Measurements from ENCODE around the gene TSPAN14. TPM values are rescaled to one million over a fixed set of nuclear protein-coding genes. Genes with fewer than 3 reads are reported as not detected.
A peak's percentile ranks its signal among the peaks of the same experiment; 100 is the strongest.
"Not testable (repeated sequence)": the region's sequence is repeated elsewhere in the genome, so short reads cannot be mapped to it uniquely, and the experiment has no call there.

The TSPAN14 gene
- total RNA-seq, 1 donor from 2014 or later: 38.7 TPM

GRCh38 chr10:80417256-80417655, 36.9 kb upstream of the TSPAN14 start:
- intact Hi-C loops (cut with DNase I); ATAC-seq; DNase-seq (ENCODE audit: missing footprints): not testable (repeated sequence)

GRCh38 chr10:80421050-80421706, 32.9 kb upstream of the TSPAN14 start:
- ATAC-seq (no peak), DNase-seq (ENCODE audit: missing footprints) (no peak)
- intact Hi-C loops (cut with DNase I): no loop called here

GRCh38 chr10:80421707-80422536, 32.2 kb upstream of the TSPAN14 start:
- intact Hi-C loops (cut with DNase I): no loop called here
- ATAC-seq: no peak
- DNase-seq (ENCODE audit: missing footprints): no peak

GRCh38 chr10:80425901-80426300, 28.2 kb upstream of the TSPAN14 start:
- no peak for ATAC-seq
- intact Hi-C loops (cut with DNase I): no loop called here
- DNase-seq (ENCODE audit: missing footprints): no peak

- DNase-seq (ENCODE audit: missing footprints) (no peak), ATAC-seq (no peak)
- intact Hi-C loops (cut with DNase I): no loop called here
These were observed 26.6 kb upstream of the TSPAN14 start for GRCh38 chr10:80427541-80427940.

- intact Hi-C loops (cut with DNase I): no loop called here
- ATAC-seq (no peak), DNase-seq (ENCODE audit: missing footprints) (no peak)
These were observed 24.6 kb upstream of the TSPAN14 start for GRCh38 chr10:80429521-80429973.

- intact Hi-C loops (cut with DNase I): no loop called here
- no peak for ATAC-seq
- DNase-seq (ENCODE audit: missing footprints): no peak
These were observed 21.0 kb upstream of the TSPAN14 start for GRCh38 chr10:80433134-80433533.

GRCh38 chr10:80436446-80437098, 17.5 kb upstream of the TSPAN14 start:
- no peak for DNase-seq (ENCODE audit: missing footprints)
- intact Hi-C loops (cut with DNase I): no loop called here
- no peak for ATAC-seq

GRCh38 chr10:80437227-80437626, 16.9 kb upstream of the TSPAN14 start:
- no peak for DNase-seq (ENCODE audit: missing footprints)
- intact Hi-C loops (cut with DNase I): no loop called here
- ATAC-seq: no peak

- ATAC-seq (no peak), DNase-seq (ENCODE audit: missing footprints) (no peak)
- intact Hi-C loops (cut with DNase I): loop anchor here (10.0 kb wide), 1 partner anchor 223 kb away; no protein-coding TSS in a partner anchor
These were observed 12.3 kb upstream of the TSPAN14 start for GRCh38 chr10:80441831-80442230.

GRCh38 chr10:80442879-80443278, 11.2 kb upstream of the TSPAN14 start:
- no peak for ATAC-seq
- intact Hi-C loops (cut with DNase I): loop anchor here (10.0 kb wide), 1 partner anchor 222 kb away; no protein-coding TSS in a partner anchor
- no peak for DNase-seq (ENCODE audit: missing footprints)

- intact Hi-C loops (cut with DNase I): loop anchor here (10.0 kb wide), 1 partner anchor 221 kb away; no protein-coding TSS in a partner anchor
- peak; percentile 60 for ATAC-seq
These were observed 10.6 kb upstream of the TSPAN14 start for GRCh38 chr10:80443531-80443974.

GRCh38 chr10:80444124-80444523, 10.0 kb upstream of the TSPAN14 start:
- ATAC-seq: no peak
- intact Hi-C loops (cut with DNase I): loop anchor here (1.0 to 10.0 kb wide), 3 partner anchors 61 to 221 kb away; no protein-coding TSS in a partner anchor

More at GRCh38 chr10:80443531-80443974, 10.6 kb upstream of the TSPAN14 start:
- no peak for DNase-seq (ENCODE audit: missing footprints)

GRCh38 chr10:80444646-80445319, 9.3 kb upstream of the TSPAN14 start:
- intact Hi-C loops (cut with DNase I): loop anchor here (1.0 to 10.0 kb wide), 5 partner anchors 61 to 220 kb away; no protein-coding TSS in a partner anchor
- DNase-seq (ENCODE audit: missing footprints): peak; percentile 83
- ATAC-seq: peak; percentile 92

More at GRCh38 chr10:80444124-80444523, 10.0 kb upstream of the TSPAN14 start:
- no peak for DNase-seq (ENCODE audit: missing footprints)

GRCh38 chr10:80447436-80448190, 6.5 kb upstream of the TSPAN14 start:
- intact Hi-C loops (cut with DNase I): loop anchor here (5.0 to 10.0 kb wide), 3 partner anchors 135 to 217 kb away; no protein-coding TSS in a partner anchor
- ATAC-seq: no peak
- DNase-seq (ENCODE audit: missing footprints): no peak

GRCh38 chr10:80448209-80448942, 5.7 kb upstream of the TSPAN14 start:
- intact Hi-C loops (cut with DNase I): loop anchor here (5.0 to 10.0 kb wide), 3 partner anchors 134 to 216 kb away; no protein-coding TSS in a partner anchor
- DNase-seq (ENCODE audit: missing footprints) (no peak), ATAC-seq (no peak)

- intact Hi-C loops (cut with DNase I): loop anchor here (5.0 to 10.0 kb wide), 3 partner anchors 133 to 215 kb away; no protein-coding TSS in a partner anchor
- DNase-seq (ENCODE audit: missing footprints) (no peak), ATAC-seq (no peak)
These were observed 4.6 kb upstream of the TSPAN14 start for GRCh38 chr10:80449520-80449919.
